ENCODE data around the gene ARMCX6.

Gene ARMCX6

DNA sequence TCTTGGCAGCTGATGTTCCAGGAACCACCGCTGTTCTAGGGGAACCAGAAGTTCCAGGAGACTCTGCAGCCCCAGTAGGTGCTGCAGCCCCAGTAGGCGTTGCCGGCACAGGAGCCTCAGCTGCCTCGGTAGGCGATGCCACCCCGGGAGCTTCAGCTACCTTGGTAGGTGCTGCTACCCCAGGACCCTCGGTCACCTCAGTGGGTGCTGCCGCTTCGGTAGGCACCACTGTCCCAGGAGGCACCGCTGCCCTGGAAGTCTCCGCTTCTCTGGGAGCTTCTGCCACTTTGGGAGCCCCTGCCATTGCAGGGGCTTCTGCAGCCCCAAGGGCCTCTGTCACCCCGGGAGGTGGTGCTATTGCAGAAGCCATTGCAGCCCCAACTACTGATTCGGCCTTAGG, 39.0 kb upstream of the ARMCX6 start:
- TF ChIP-seq REST (IDR thresholded peaks at IDR 0.05; ENCODE audit: low read depth) (no peak), TEAD4 (IDR thresholded peaks at IDR 0.05) (no peak), USF1 (IDR thresholded peaks at IDR 0.05) (no peak), EGR1 (IDR thresholded peaks at IDR 0.05) (no peak)

GRCh38 chrX:101655534-101655933, 37.7 kb upstream of the ARMCX6 start:
- TF ChIP-seq REST (IDR thresholded peaks at IDR 0.05; ENCODE audit: low read depth) (no peak), EGR1 (IDR thresholded peaks at IDR 0.05) (no peak), ZBTB7A (IDR thresholded peaks at IDR 0.05; ENCODE audit: low read depth) (no peak), USF1 (IDR thresholded peaks at IDR 0.05) (no peak), FOXM1 (IDR thresholded peaks at IDR 0.05; ENCODE audit: borderline replicate concordance, low read depth) (no peak), YY1 (IDR thresholded peaks at IDR 0.05; ENCODE audit: low read depth) (no peak), CEBPB (IDR thresholded peaks at IDR 0.05) (no peak), TAF1 (IDR thresholded peaks at IDR 0.05; ENCODE audit: low read depth) (no peak), RAD21 (IDR thresholded peaks at IDR 0.05; ENCODE audit: low read depth) (no peak), EP300 (IDR thresholded peaks at IDR 0.05; ENCODE audit: borderline replicate concordance) (no peak), NFIC (IDR thresholded peaks at IDR 0.05) (no peak), MAX (IDR thresholded peaks at IDR 0.05) (no peak), TCF12 (IDR thresholded peaks at IDR 0.05; ENCODE audit: low read depth) (no peak), TEAD4 (IDR thresholded peaks at IDR 0.05) (no peak), CREB1 (IDR thresholded peaks at IDR 0.05; ENCODE audit: low read depth) (no peak)

- no peak for TF ChIP-seq CREB1 (IDR thresholded peaks at IDR 0.05; ENCODE audit: low read depth)
- TF ChIP-seq TAF1 (IDR thresholded peaks at IDR 0.05; ENCODE audit: low read depth): no peak
- no peak for TF ChIP-seq USF1 (IDR thresholded peaks at IDR 0.05)
- no peak for TF ChIP-seq TEAD4 (IDR thresholded peaks at IDR 0.05)
- TF ChIP-seq EGR1 (IDR thresholded peaks at IDR 0.05): no peak
- no peak for TF ChIP-seq YY1 (IDR thresholded peaks at IDR 0.05; ENCODE audit: low read depth)
- TF ChIP-seq MAX (IDR thresholded peaks at IDR 0.05): no peak
- TF ChIP-seq FOXM1 (IDR thresholded peaks at IDR 0.05; ENCODE audit: borderline replicate concordance, low read depth): no peak
- TF ChIP-seq TCF12 (IDR thresholded peaks at IDR 0.05; ENCODE audit: low read depth): no peak
These were observed 24.3 kb upstream of the ARMCX6 start for GRCh38 chrX:101642093-101642492.

DNA sequence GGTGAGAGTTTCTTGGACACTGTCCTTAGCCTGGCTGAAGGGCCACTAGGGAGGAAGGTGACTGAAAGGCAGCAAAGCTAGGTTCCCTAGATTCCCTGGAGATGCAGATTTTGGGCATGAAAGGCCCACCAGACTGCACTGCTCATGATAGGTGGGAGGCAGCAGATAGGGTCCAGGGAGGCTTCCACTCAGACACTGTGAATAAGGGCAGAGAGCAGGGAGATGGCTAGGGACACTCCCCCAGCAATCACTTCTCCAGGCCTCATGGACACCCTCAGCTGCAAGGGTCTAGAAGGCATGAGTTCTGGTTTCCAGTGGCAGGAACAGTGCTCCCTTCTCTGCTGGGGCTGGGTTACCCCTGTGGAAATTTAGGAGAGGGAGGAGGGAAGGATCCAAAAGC, 21.8 kb upstream of the ARMCX6 start:
- no peak for TF ChIP-seq ZBTB7A (IDR thresholded peaks at IDR 0.05; ENCODE audit: low read depth)
- no peak for TF ChIP-seq NFIC (IDR thresholded peaks at IDR 0.05)
- no peak for TF ChIP-seq RAD21 (IDR thresholded peaks at IDR 0.05; ENCODE audit: low read depth)
- no peak for TF ChIP-seq MAX (IDR thresholded peaks at IDR 0.05)
- TF ChIP-seq TEAD4 (IDR thresholded peaks at IDR 0.05): no peak

GRCh38 chrX:101619364-101619763, 1.6 kb upstream of the ARMCX6 start:
- TF ChIP-seq TCF12 (IDR thresholded peaks at IDR 0.05; ENCODE audit: low read depth): no peak
- no peak for TF ChIP-seq ZBTB7A (IDR thresholded peaks at IDR 0.05; ENCODE audit: low read depth)
- no peak for TF ChIP-seq YY1 (IDR thresholded peaks at IDR 0.05; ENCODE audit: low read depth)
- no peak for TF ChIP-seq TEAD4 (IDR thresholded peaks at IDR 0.05)
- TF ChIP-seq TAF1 (IDR thresholded peaks at IDR 0.05; ENCODE audit: low read depth): no peak
- no peak for TF ChIP-seq CEBPB (IDR thresholded peaks at IDR 0.05)
- no peak for TF ChIP-seq RAD21 (IDR thresholded peaks at IDR 0.05; ENCODE audit: low read depth)

GRCh38 chrX:101605728-101606127, 12.1 kb downstream of the ARMCX6 start:
- TF ChIP-seq CEBPB (IDR thresholded peaks at IDR 0.05) (no peak), MAX (IDR thresholded peaks at IDR 0.05) (no peak), TCF12 (IDR thresholded peaks at IDR 0.05; ENCODE audit: low read depth) (no peak), ZBTB7A (IDR thresholded peaks at IDR 0.05; ENCODE audit: low read depth) (no peak)

Measured in Ishikawa (cell line).